Hepatocyte (in vitro differentiated cells): ENCODE results near the gene SPIRE1. TPM values are rescaled to one million over a fixed set of nuclear protein-coding genes. Genes with fewer than 3 reads are reported as not detected.

ENCODE experiments used
- DNase-seq: peaks from one replicate; pipeline ENCODE4 v3.0.0-alpha.2; 2016; ENCODE audit warnings: low spot score
- H2AFZ ChIP-seq: fragments of 200-600 bp; sonication (generic); 2 replicates; pipeline ENCODE4 v1.6.0; 2016; ENCODE audit warnings: antibody characterized with exemption, mild to moderate bottlenecking
- H3K27ac ChIP-seq: fragments of 200-600 bp; sonication (generic); 2 replicates; pipeline ENCODE4 v1.5.1; 2016; ENCODE audit warnings: mild to moderate bottlenecking
- H3K27me3 ChIP-seq: fragments of 200-600 bp; sonication (generic); 2 replicates; pipeline ENCODE4 v1.6.1; 2016
- H3K36me3 ChIP-seq: fragments of 200-600 bp; sonication (generic); replicated peaks from 2 replicates; pipeline ENCODE4 v1.5.1; 2016; ENCODE audit warnings: low read depth; ENCODE audit not compliant: insufficient read depth
- H3K4me1 ChIP-seq: fragments of 200-600 bp; sonication (generic); 2 replicates; pipeline ENCODE4 v1.5.1; 2016; ENCODE audit warnings: mild to moderate bottlenecking, moderate library complexity; ENCODE audit not compliant: insufficient read depth
- H3K4me2 ChIP-seq: fragments of 200-600 bp; sonication (generic); 2 replicates; pipeline ENCODE4 v1.6.0; 2016
- H3K4me3 ChIP-seq: fragments of 200-600 bp; sonication (generic); 2 replicates; pipeline ENCODE4 v1.5.1; 2016; ENCODE audit warnings: mild to moderate bottlenecking
- H3K79me2 ChIP-seq: fragments of 200-600 bp; sonication (generic); 2 replicates; pipeline ENCODE4 v1.6.0; 2017; ENCODE audit warnings: mild to moderate bottlenecking
- H3K9me2 ChIP-seq: fragments of 200-600 bp; sonication (generic); replicated peaks from 2 replicates; pipeline ENCODE4 v1.6.0; 2017; ENCODE audit warnings: mild to moderate bottlenecking; ENCODE audit not compliant: insufficient read depth
- H3K9me3 ChIP-seq: fragments of 200-600 bp; sonication (generic); 2 replicates; pipeline ENCODE4 v1.5.1; 2016; ENCODE audit warnings: low read depth, mild to moderate bottlenecking
- H4K20me1 ChIP-seq: fragments of 200-600 bp; sonication (generic); 2 replicates; pipeline ENCODE4 v1.6.0; 2016; ENCODE audit warnings: mild to moderate bottlenecking; ENCODE audit not compliant: insufficient read depth, poor library complexity, severe bottlenecking
- EZH2 ChIP-seq: fragments of 200-600 bp; sonication (generic); IDR thresholded peaks from 2 replicates; pipeline ENCODE4 v1.6.1; 2016; ENCODE audit warnings: antibody characterized with exemption, mild to moderate bottlenecking, borderline replicate concordance
- EZH2phosphoT487 ChIP-seq: fragments of 200-600 bp; sonication (generic); IDR thresholded peaks from one replicate; pipeline ENCODE4 v1.6.1; 2018; ENCODE audit warnings: antibody characterized with exemption, mild to moderate bottlenecking, low read depth, moderate library complexity; ENCODE audit not compliant: unreplicated experiment, severe bottlenecking
- WGBS: methylation state at CpG from one replicate; pipeline ENCODE4 v1.1.6; 2016; ENCODE audit warnings: low lambda C conversion rate; ENCODE audit errors: missing lambda C conversion rate; 5-methylcytosine and 5-hydroxymethylcytosine counted together
- polyA plus RNA-seq: library from polyadenylated mRNA; unstranded; fragments of >200 nt; fragmentation: Nextera tagmentation; extraction: Ambion mirVana; gene quantifications from 2 replicates; pipeline ENCODE4 v1.2.1, GENCODE V29; 2016
- total RNA-seq: library from RNA; depleted of rRNA; stranded (reverse); fragments of >200 nt; gene quantifications from 2 replicates; pipeline ENCODE4 v1.2.3, GENCODE V29; 2014
- TF ChIP-seq, protein P1 (sequence below): fragments of 200-600 bp; sonication (generic); IDR thresholded peaks from 2 replicates; pipeline ENCODE4 v1.5.1; 2016; ENCODE audit warnings: antibody characterized with exemption, mild to moderate bottlenecking; ENCODE audit not compliant: poor library complexity

The SPIRE1 gene
- total and polyA plus RNA-seq, 2 experiments from 2014 or later, result 13.1 to 18.9 TPM

DNA sequence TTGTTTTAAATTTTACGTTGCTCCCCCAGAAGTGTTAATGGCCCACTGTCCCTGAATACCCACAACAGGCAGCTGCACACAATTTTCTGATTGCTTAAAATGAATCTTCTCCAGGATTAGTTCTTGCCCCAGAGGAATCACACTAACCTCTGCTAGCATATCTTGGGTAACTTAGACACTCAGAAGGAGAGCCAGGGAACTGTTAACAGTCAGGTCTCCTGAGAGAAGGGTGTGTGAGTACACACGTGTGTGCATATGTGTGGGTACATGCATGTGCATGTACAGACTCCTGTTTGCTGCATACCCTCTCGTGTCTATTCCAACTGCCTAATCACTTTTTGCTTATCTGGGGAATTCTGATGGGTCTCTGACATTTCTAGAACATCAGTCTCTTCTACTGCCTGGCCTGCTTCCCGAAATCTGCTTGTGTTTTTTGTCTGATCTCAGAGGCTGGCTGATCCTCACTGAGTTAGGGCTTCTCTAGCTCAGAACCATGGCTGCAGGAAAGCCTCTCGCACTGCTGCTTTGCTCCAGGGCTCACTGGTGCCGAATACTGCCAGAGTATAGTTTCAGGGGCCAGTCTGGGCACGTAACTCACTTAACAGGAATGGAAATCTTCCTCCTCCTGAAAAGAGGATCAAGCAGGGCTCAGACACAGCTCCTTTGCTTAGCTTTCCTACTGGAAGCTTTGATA lies 187.4 kb downstream of the SPIRE1 start:
- Histone ChIP-seq H3K4me3 (no peak overlapping the region), H3K9me3 (no peaks in the 10 kb centered on the region), H3K4me1 (no peaks in the 10 kb centered on the region), H3K36me3 (no peaks in the 10 kb centered on the region), H3K27ac (no peak overlapping the region), H4K20me1 (no peaks in the 10 kb centered on the region), H3K79me2 (no peaks in the 10 kb centered on the region), H3K4me2 (no peak overlapping the region), H3K9me2 (no peaks in the 10 kb centered on the region), H3K27me3 (no peaks in the 10 kb centered on the region), H2AFZ (no peak overlapping the region)
- TF ChIP-seq, protein P1, sequence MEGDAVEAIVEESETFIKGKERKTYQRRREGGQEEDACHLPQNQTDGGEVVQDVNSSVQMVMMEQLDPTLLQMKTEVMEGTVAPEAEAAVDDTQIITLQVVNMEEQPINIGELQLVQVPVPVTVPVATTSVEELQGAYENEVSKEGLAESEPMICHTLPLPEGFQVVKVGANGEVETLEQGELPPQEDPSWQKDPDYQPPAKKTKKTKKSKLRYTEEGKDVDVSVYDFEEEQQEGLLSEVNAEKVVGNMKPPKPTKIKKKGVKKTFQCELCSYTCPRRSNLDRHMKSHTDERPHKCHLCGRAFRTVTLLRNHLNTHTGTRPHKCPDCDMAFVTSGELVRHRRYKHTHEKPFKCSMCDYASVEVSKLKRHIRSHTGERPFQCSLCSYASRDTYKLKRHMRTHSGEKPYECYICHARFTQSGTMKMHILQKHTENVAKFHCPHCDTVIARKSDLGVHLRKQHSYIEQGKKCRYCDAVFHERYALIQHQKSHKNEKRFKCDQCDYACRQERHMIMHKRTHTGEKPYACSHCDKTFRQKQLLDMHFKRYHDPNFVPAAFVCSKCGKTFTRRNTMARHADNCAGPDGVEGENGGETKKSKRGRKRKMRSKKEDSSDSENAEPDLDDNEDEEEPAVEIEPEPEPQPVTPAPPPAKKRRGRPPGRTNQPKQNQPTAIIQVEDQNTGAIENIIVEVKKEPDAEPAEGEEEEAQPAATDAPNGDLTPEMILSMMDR, result no peak
- TF ChIP-seq EZH2phosphoT487 (no peak), EZH2 (no peak)
- 70% methylated on average over 7 of the region's 7 CpGs for WGBS
- peak; percentile 21 for DNase-seq

DNA sequence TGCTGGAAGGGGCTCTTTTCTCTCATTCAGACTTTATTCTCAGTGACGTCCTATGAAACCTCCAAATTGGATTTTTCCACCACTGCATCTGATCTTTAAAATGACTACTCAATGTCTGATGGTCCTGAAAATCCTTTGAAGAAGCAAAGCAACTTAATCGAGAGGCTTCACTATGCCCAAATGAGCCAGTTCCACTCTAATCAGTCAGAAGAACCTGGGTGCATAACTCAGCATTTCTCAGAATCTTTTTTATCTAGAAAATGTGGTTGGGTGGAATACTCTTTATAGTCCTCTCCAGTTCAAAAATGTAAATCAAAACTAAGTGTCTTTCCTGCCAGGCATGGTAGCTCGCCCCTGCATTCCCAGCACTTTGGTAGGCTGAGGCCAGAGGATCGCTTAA lies 189.5 kb downstream of the SPIRE1 start:
- no peak overlapping the region for H3K27ac ChIP-seq
- no peaks in the 10 kb centered on the region for H3K9me2 ChIP-seq
- H3K27me3 ChIP-seq, result no peaks in the 10 kb centered on the region
- DNase-seq, result no peak
- TF ChIP-seq, protein P1, result no peak
- TF ChIP-seq EZH2phosphoT487 (no peak), EZH2 (no peak)
- H2AFZ ChIP-seq, result no peak overlapping the region
- H3K9me3 ChIP-seq, result no peaks in the 10 kb centered on the region
- no peak overlapping the region for H3K4me3 ChIP-seq
- no peaks in the 10 kb centered on the region for H4K20me1 ChIP-seq
- no peaks in the 10 kb centered on the region for H3K4me1 ChIP-seq
- no peak overlapping the region for H3K4me2 ChIP-seq
- no peaks in the 10 kb centered on the region for H3K36me3 ChIP-seq
- no peaks in the 10 kb centered on the region for H3K79me2 ChIP-seq
- WGBS, result 93% methylated on average over 4 of the region's 4 CpGs

DNA sequence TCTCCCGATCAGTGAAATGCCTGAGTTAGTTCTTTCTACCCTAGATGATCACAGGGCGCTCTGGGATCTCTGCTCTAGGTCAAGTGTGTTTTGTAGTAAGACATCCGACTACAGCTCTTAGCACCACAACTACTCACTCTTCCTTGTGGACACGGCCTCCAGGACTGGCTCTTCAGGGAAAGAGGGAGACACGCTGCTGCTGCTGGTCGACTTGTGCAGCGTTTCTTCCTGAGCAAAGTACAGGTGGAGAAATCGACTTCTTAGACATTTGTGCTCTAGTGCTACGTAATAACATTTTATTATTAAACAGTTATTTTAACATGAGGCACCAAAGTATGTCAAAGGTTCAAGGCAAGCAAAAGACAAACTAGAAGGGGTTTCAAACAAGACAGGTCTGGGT lies 193.2 kb downstream of the SPIRE1 start:
- Histone ChIP-seq H3K4me1 (peaks cover 6% of the 10 kb centered on the region), H3K9me2 (no peaks in the 10 kb centered on the region), H3K27me3 (no peaks in the 10 kb centered on the region), H3K36me3 (no peaks in the 10 kb centered on the region), H3K79me2 (no peaks in the 10 kb centered on the region), H2AFZ (no peak overlapping the region), H3K27ac (no peak overlapping the region), H4K20me1 (no peaks in the 10 kb centered on the region), H3K4me2 (no peak overlapping the region), H3K9me3 (no peaks in the 10 kb centered on the region), H3K4me3 (no peak overlapping the region)
- no peak for TF ChIP-seq EZH2
- WGBS, result 95% methylated on average over 9 of the region's 9 CpGs
- DNase-seq, result no peak

- H3K4me1 ChIP-seq, result peaks cover 6% of the 10 kb centered on the region
- no peak for DNase-seq
- H3K27ac ChIP-seq, result no peak overlapping the region
- TF ChIP-seq, protein P1, result no peak
- H3K9me3 ChIP-seq, result no peaks in the 10 kb centered on the region
- H4K20me1 ChIP-seq, result no peaks in the 10 kb centered on the region
- H3K9me2 ChIP-seq, result no peaks in the 10 kb centered on the region
- no peak overlapping the region for H2AFZ ChIP-seq
- H3K79me2 ChIP-seq, result no peaks in the 10 kb centered on the region
- no peaks in the 10 kb centered on the region for H3K27me3 ChIP-seq
- no peak overlapping the region for H3K4me2 ChIP-seq
- H3K36me3 ChIP-seq, result no peaks in the 10 kb centered on the region
- H3K4me3 ChIP-seq, result no peak overlapping the region
- 89% methylated on average over 7 of the region's 7 CpGs for WGBS
These were observed 194.7 kb downstream of the SPIRE1 start for GRCh38 chr18:12463191-12463590.
